GM18526 (cell line): Measurements from ENCODE around the gene TREH.

Experiments used
- POLR2A ChIP-seq: IDR thresholded peaks from 3 replicates; pipeline ENCODE4 v1.6.1; 2011; ENCODE audit not compliant: insufficient read length; ENCODE audit errors: extremely low read depth

Gene TREH

GRCh38 chr11:118625976-118626375, 53.5 kb downstream of the TREH start:
- TF ChIP-seq POLR2A = no peak

GRCh38 chr11:118625036-118625690, 54.3 kb downstream of the TREH start:
- no peak for TF ChIP-seq POLR2A

- TF ChIP-seq POLR2A = no peak
Observed at GRCh38 chr11:118623269-118623655, 56.2 kb downstream of the TREH start.

GRCh38 chr11:118622376-118623268, 56.8 kb downstream of the TREH start:
- TF ChIP-seq POLR2A = no peak

GRCh38 chr11:118621784-118622375, 57.6 kb downstream of the TREH start:
- TF ChIP-seq POLR2A = no peak

- no peak for TF ChIP-seq POLR2A
Observed at GRCh38 chr11:118621071-118621783, 58.2 kb downstream of the TREH start.

GRCh38 chr11:118620529-118621070, 58.9 kb downstream of the TREH start:
- TF ChIP-seq POLR2A = no peak

- TF ChIP-seq POLR2A = no peak
Observed at GRCh38 chr11:118619444-118620197, 59.8 kb downstream of the TREH start.

- TF ChIP-seq POLR2A = no peak
Observed at GRCh38 chr11:118618991-118619375, 60.5 kb downstream of the TREH start.

GRCh38 chr11:118618115-118618990, 61.1 kb downstream of the TREH start:
- no peak for TF ChIP-seq POLR2A

- no peak for TF ChIP-seq POLR2A
Observed at GRCh38 chr11:118615976-118616371, 63.5 kb downstream of the TREH start.

GRCh38 chr11:118615282-118615975, 64.0 kb downstream of the TREH start:
- no peak for TF ChIP-seq POLR2A

GRCh38 chr11:118614511-118614910, 64.9 kb downstream of the TREH start:
- no peak for TF ChIP-seq POLR2A
